HepG2 (cell line): ENCODE measurements around the gene LZTS2. TPM values are rescaled to one million over a fixed set of nuclear protein-coding genes. Genes with fewer than 3 reads are reported as not detected.

ENCODE experiments used
- FOXP1 ChIP-seq, 2 experiments: fragments of 450-650 bp in 1 of 2; IDR thresholded peaks; 2 replicates each; pipeline ENCODE4 v1.6.1; 2017 to 2018; ENCODE audit warnings: antibody characterized with exemption in 1 of 2
- KLF11 ChIP-seq: IDR thresholded peaks from 2 replicates; pipeline ENCODE4 v1.6.1; 2016; ENCODE audit warnings: missing compliant biosample characterization
- SETDB1 ChIP-seq: sonication (generic); formaldehyde crosslinking; IDR thresholded peaks from 2 replicates; pipeline ENCODE4 v1.5.1; 2020; ENCODE audit warnings: missing genetic modification reagents, mild to moderate bottlenecking, borderline replicate concordance
- SMARCE1 ChIP-seq: fragments of 450-650 bp; IDR thresholded peaks from 2 replicates; pipeline ENCODE4 v1.6.1; 2017; ENCODE audit warnings: borderline replicate concordance
- SOX13 ChIP-seq, 3 experiments: fragments of 450-650 bp in 1 of 3; sonication (generic) in 1 of 3; formaldehyde crosslinking in 1 of 3; IDR thresholded peaks in 2 of 3; conservative IDR thresholded peaks in 1 of 3; 2 replicates each; pipeline versions ENCODE4 v1.5.0 to v1.6.1; 2016 to 2020; ENCODE audit warnings: antibody characterized with exemption in 1 of 3, mild to moderate bottlenecking in 1 of 3, missing compliant biosample characterization in 1 of 3, missing genetic modification reagents in 1 of 3, moderate library complexity in 1 of 3
- TAF1 ChIP-seq: sonication (generic); formaldehyde crosslinking; IDR thresholded peaks from 2 replicates; pipeline ENCODE4 v1.4.0; 2020; ENCODE audit warnings: missing genetic modification reagents
- ZKSCAN1 ChIP-seq: fragments of 150-350 bp; IDR thresholded peaks from 2 replicates; pipeline ENCODE4 v1.6.1; 2014; ENCODE audit warnings: low read length
- ZNF280D ChIP-seq: sonication (generic); formaldehyde crosslinking; IDR thresholded peaks from 2 replicates; pipeline ENCODE4 v1.5.1; 2020; ENCODE audit warnings: mild to moderate bottlenecking, missing genetic modification reagents
- ZNF501 ChIP-seq: sonication (generic); formaldehyde crosslinking; IDR thresholded peaks from 2 replicates; pipeline ENCODE4 v1.5.1; 2020; ENCODE audit warnings: mild to moderate bottlenecking, moderate library complexity, missing genetic modification reagents
- ZNF772 ChIP-seq: sonication (generic); formaldehyde crosslinking; IDR thresholded peaks from 2 replicates; pipeline ENCODE4 v1.5.0; 2020; ENCODE audit warnings: mild to moderate bottlenecking, missing genetic modification reagents
- ZNF883 ChIP-seq: sonication (generic); formaldehyde crosslinking; IDR thresholded peaks from 2 replicates; pipeline ENCODE4 v1.5.1; 2020; ENCODE audit warnings: mild to moderate bottlenecking, missing genetic modification reagents; ENCODE audit errors: not compliant biosample characterization
- polyA plus RNA-seq, 8 experiments: library from polyadenylated mRNA; depleted of rRNA in 3 of 8; stranded (reverse) in 7 of 8; unstranded in 1 of 8; fragments of >200 nt; fragmentation: Illumina TruSeq in 4 of 8; extraction: Trizol in 4 of 8; gene quantifications; 2 replicates each; pipeline versions ENCODE4 v1.2.1 to v1.2.3, GENCODE V29; 2011 to 2016; ENCODE audit warnings: low read depth in 4 of 8, missing spikeins in 1 of 8, mixed read lengths in 1 of 8; ENCODE audit not compliant: insufficient read depth in 1 of 8
- total RNA-seq, 5 experiments: library from RNA; depleted of rRNA; stranded (reverse); fragments of >200 nt; fragmentation: Illumina TruSeq; extraction: Trizol; gene quantifications; 2 replicates each; pipeline ENCODE4 v1.2.3, GENCODE V29; 2016; ENCODE audit warnings: low read depth in 1 of 5
- TF ChIP-seq, protein P1 (sequence below), 2 experiments: sonication (generic) in 1 of 2; formaldehyde crosslinking in 1 of 2; IDR thresholded peaks; 2 replicates each; pipeline versions ENCODE4 v1.5.1 to v1.6.1; 2011 to 2020; ENCODE audit warnings: borderline replicate concordance in 1 of 2, low read depth in 1 of 2, low read length in 1 of 2, mild to moderate bottlenecking in 1 of 2, missing genetic modification reagents in 1 of 2, moderate library complexity in 1 of 2
- TF ChIP-seq, protein P2 (sequence below): sonication (generic); formaldehyde crosslinking; IDR thresholded peaks from 2 replicates; pipeline ENCODE4 v1.4.0; 2020; ENCODE audit warnings: missing genetic modification reagents, borderline replicate concordance
- TF ChIP-seq, protein P3 (sequence below): sonication (generic); formaldehyde crosslinking; IDR thresholded peaks from 2 replicates; pipeline ENCODE4 v1.5.0; 2020; ENCODE audit warnings: missing genetic modification reagents
- TF ChIP-seq, protein P4 (sequence below): sonication (generic); formaldehyde crosslinking; IDR thresholded peaks from 2 replicates; pipeline ENCODE4 v1.8.0; 2023; ENCODE audit warnings: mild to moderate bottlenecking, missing genetic modification reagents

The LZTS2 gene
- total and polyA plus RNA-seq, 2 of the 13 experiments (the other 11 are each of a cell fraction or from before 2014, with no cell fraction given) = 43.6 to 65.6 TPM

DNA sequence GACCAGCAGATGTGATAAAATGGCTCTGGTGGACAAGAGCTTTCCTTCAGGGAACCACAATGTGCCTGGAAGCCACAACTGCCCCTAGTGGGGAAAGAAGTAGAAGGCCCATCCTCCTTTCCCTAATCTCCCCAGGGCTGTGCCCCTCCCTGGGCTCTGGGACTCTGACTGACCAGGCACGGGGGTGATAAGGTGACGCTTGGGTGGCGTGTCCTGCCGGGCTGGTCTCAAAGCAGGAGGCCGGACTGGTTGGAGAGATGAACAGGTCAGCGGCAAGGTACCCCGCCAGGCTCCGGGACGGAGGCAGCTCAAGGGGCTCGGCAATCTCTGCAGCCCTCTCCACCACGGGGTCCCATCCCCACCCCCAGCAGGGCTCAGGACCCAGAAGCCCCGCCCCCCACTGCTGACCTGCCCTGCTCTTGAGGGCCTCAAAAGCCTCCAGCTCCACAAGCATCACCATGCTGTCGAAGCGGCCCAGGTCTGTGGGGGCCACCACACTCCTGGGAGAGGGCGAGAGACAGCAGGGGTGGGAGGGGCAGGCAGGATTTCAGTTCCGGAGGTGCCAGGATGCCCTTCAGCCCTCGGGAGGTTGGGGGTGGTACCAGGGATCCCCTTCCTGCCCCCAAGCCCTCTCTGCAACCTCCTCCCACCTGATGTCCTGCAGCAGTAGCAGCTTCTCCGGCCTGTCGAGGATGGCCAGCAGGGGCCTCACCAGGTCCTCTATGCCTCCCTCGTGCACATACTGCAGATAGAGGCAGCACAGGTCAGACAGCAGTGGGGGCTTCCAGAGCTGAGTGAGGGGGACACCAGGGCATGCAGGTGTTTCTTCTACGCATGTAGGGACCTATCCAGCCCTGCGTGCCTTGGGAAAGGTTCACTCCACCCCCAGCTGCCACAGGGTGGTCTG is 12.2 kb downstream of the LZTS2 start (continued):
- TF ChIP-seq, protein P1, sequence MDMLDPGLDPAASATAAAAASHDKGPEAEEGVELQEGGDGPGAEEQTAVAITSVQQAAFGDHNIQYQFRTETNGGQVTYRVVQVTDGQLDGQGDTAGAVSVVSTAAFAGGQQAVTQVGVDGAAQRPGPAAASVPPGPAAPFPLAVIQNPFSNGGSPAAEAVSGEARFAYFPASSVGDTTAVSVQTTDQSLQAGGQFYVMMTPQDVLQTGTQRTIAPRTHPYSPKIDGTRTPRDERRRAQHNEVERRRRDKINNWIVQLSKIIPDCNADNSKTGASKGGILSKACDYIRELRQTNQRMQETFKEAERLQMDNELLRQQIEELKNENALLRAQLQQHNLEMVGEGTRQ (IDR thresholded peaks at IDR 0.05; ENCODE audit: low read depth, low read length) = no peak
- TF ChIP-seq, protein P1 (CRISPR knock-in tag; IDR thresholded peaks at IDR 0.05; ENCODE audit: borderline replicate concordance) = no peak
- TF ChIP-seq, protein P2, sequence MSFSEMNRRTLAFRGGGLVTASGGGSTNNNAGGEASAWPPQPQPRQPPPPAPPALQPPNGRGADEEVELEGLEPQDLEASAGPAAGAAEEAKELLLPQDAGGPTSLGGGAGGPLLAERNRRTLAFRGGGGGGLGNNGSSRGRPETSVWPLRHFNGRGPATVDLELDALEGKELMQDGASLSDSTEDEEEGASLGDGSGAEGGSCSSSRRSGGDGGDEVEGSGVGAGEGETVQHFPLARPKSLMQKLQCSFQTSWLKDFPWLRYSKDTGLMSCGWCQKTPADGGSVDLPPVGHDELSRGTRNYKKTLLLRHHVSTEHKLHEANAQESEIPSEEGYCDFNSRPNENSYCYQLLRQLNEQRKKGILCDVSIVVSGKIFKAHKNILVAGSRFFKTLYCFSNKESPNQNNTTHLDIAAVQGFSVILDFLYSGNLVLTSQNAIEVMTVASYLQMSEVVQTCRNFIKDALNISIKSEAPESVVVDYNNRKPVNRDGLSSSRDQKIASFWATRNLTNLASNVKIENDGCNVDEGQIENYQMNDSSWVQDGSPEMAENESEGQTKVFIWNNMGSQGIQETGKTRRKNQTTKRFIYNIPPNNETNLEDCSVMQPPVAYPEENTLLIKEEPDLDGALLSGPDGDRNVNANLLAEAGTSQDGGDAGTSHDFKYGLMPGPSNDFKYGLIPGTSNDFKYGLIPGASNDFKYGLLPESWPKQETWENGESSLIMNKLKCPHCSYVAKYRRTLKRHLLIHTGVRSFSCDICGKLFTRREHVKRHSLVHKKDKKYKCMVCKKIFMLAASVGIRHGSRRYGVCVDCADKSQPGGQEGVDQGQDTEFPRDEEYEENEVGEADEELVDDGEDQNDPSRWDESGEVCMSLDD (CRISPR knock-in tag) = no peak
- TF ChIP-seq, protein P3, sequence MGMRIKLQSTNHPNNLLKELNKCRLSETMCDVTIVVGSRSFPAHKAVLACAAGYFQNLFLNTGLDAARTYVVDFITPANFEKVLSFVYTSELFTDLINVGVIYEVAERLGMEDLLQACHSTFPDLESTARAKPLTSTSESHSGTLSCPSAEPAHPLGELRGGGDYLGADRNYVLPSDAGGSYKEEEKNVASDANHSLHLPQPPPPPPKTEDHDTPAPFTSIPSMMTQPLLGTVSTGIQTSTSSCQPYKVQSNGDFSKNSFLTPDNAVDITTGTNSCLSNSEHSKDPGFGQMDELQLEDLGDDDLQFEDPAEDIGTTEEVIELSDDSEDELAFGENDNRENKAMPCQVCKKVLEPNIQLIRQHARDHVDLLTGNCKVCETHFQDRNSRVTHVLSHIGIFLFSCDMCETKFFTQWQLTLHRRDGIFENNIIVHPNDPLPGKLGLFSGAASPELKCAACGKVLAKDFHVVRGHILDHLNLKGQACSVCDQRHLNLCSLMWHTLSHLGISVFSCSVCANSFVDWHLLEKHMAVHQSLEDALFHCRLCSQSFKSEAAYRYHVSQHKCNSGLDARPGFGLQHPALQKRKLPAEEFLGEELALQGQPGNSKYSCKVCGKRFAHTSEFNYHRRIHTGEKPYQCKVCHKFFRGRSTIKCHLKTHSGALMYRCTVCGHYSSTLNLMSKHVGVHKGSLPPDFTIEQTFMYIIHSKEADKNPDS (CRISPR knock-in tag) = no peak
- TF ChIP-seq ZKSCAN1 (no peak), ZNF883 (CRISPR knock-in tag) (no peak), ZNF280D (CRISPR knock-in tag) (0 out of 2 replicates have a peak, but pooled peaks have one; percentile 28), TAF1 (CRISPR knock-in tag) (no peak), ZNF501 (CRISPR knock-in tag) (no peak), ZNF772 (0 out of 2 replicates have a peak, but pooled peaks have one; percentile 36), FOXP1 (IDR thresholded peaks at IDR 0.05) (no peak), FOXP1 (CRISPR knock-in tag; IDR thresholded peaks at IDR 0.05) (no peak), KLF11 (no peak), SETDB1 (CRISPR knock-in tag) (no peak), SOX13 (IDR thresholded peaks at IDR 0.05) (no peak), SOX13 (CRISPR knock-in tag; conservative IDR thresholded peaks at IDR 0.05 in 1 of 2, IDR thresholded peaks at IDR 0.05 in 1 of 2) (no peak; a peak in 1 of 4 replicates), SMARCE1 (no peak)
- TF ChIP-seq, protein P4, sequence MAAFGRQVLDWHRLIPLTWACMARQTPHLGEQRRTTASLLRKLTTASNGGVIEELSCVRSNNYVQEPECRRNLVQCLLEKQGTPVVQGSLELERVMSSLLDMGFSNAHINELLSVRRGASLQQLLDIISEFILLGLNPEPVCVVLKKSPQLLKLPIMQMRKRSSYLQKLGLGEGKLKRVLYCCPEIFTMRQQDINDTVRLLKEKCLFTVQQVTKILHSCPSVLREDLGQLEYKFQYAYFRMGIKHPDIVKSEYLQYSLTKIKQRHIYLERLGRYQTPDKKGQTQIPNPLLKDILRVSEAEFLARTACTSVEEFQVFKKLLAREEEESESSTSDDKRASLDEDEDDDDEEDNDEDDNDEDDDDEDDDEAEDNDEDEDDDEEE (CRISPR knock-in tag) = no peak
